ENCODE results near the gene TRMT112. TPM values are rescaled to one million over a fixed set of nuclear protein-coding genes. Genes with fewer than 3 reads are reported as not detected.

Gene TRMT112
- total RNA-seq, 2 experiments from 2014 or later = 205 to 322 TPM

DNA sequence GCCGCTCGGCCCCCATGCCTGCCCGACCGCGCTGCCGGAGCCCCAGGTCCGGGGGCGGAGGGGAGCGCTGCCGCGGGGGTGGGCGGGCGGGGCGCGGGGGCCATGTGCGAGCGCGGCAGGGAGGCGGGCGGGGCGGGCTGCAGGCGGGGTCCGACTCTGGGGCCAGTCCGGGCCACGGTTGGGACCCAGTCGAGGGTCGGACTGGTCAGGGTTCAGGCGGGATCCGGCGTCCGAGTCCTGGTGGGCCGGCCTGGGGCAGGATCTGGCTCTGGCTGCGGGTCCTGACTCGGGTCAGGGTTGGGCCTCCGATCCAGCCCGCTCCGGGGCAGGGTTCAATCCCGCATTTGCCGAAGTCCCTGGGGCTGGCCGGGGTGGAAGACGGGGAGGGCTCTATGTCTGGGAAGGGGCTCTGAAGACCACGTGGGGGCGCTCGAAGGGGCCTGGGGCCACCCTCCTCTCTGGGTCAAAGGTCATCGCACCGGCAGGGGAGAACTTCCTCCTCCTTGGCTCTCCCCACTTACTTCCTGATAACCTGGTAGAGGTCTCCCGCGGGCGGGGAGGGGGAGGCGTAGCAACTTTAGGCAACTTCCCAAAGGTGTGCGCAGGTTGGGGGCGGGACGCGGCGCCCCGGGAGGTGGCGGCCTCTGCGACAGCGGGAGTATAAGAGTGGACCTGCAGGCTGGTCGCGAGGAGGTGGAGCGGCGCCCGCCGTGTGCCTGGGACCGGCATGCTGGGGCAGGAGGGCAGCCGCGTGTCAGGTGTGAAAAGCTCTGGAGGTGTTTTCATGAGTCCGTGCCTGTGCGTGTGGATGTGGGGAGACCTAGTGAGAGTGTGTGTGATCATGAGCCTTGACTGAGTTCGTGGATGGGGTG is 11.4 kb downstream of the TRMT112 start:
- peak overlapping the region; percentile 78 for H3K4me2 ChIP-seq (ENCODE audit: low read length)
- peaks cover 31% of the 10 kb centered on the region for H3K36me3 ChIP-seq (ENCODE audit: insufficient read depth, low read length)
- H4K20me1 ChIP-seq (ENCODE audit: insufficient read depth, low read length) = no peaks in the 10 kb centered on the region
- peak overlapping the region; percentile 30; the same call in 1 of the 2 replicates for H2AFZ ChIP-seq (ENCODE audit: low read length)
- peak overlapping the region; percentile 88 for H3K4me3 ChIP-seq (ENCODE audit: low read depth, low read length, poor library complexity, severe bottlenecking)
- POLR2A ChIA-PET = no interaction called here
- intact Hi-C loops (cut with micrococcal nuclease; ENCODE audit: unreplicated experiment) = loop anchor here (1.0 to 10.0 kb wide), 4 partner anchors 11 to 331 kb away; partner anchors contain the start of genes CCDC88B, COX8A, FKBP2 and TRMT112
- H3K9me2 ChIP-seq (ENCODE audit: insufficient read depth, low read length) = no peaks in the 10 kb centered on the region
- peak; percentile 84 for DNase-seq (ENCODE audit: low spot score)
- no peak for TF ChIP-seq EZH2phosphoT487 (IDR thresholded peaks at IDR 0.05; ENCODE audit: borderline replicate concordance, low read depth, low read length)
- TF ChIP-seq, protein P1, sequence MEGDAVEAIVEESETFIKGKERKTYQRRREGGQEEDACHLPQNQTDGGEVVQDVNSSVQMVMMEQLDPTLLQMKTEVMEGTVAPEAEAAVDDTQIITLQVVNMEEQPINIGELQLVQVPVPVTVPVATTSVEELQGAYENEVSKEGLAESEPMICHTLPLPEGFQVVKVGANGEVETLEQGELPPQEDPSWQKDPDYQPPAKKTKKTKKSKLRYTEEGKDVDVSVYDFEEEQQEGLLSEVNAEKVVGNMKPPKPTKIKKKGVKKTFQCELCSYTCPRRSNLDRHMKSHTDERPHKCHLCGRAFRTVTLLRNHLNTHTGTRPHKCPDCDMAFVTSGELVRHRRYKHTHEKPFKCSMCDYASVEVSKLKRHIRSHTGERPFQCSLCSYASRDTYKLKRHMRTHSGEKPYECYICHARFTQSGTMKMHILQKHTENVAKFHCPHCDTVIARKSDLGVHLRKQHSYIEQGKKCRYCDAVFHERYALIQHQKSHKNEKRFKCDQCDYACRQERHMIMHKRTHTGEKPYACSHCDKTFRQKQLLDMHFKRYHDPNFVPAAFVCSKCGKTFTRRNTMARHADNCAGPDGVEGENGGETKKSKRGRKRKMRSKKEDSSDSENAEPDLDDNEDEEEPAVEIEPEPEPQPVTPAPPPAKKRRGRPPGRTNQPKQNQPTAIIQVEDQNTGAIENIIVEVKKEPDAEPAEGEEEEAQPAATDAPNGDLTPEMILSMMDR (conservative IDR thresholded peaks at IDR 0.05; ENCODE audit: low read length) = peak; percentile 80
- H3K9me3 ChIP-seq (ENCODE audit: low read length) = no peaks in the 10 kb centered on the region
- peak overlapping the region; percentile 55 for H3K27ac ChIP-seq (ENCODE audit: low read depth, low read length, poor library complexity, severe bottlenecking)
- CTCF ChIA-PET (ENCODE audit: unreplicated experiment) = interaction anchor here (2.1 kb wide), 1 partner anchor 12 kb away, joined by 12 read pairs; the partner anchor contains the start of gene PRDX5
- peaks cover 25% of the 10 kb centered on the region for H3K79me2 ChIP-seq (ENCODE audit: insufficient read depth, low read depth, low read length)
- BruUV-seq (replicated peaks) = no TSS peak
- peaks cover 23% of the 10 kb centered on the region for H3K4me1 ChIP-seq (ENCODE audit: insufficient read depth, low read length, poor library complexity, severe bottlenecking)

DNA sequence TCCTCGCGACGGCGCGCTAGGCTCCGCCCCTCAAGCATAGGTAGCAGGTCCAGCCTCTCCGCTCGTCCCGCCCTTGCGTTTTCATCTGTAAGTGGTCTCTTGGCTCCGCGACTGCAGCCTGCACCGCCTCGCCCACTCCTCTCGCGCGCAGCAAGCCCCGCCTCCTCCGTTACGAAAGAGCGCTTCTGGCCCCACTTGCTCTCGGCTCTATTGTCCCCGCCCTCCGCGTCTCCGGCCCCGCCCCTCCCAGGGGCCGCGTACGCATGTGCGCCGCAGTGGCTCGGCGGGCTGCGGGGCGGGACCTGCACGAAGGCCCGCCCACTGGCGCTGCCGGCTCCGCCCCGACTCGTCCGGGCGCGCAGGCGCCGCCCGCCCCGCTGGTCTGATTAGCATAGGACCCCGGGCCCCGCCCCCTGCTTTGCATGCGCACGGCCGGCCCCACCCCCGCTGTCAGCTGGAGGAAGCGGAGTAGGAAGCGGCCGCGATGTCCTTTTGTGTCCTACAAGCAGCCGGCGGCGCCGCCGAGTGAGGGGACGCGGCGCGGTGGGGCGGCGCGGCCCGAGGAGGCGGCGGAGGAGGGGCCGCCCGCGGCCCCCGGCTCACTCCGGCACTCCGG is 12.2 kb downstream of the TRMT112 start, which contains the start of gene ESRRA:
TSS of gene ESRRA (plus strand) at position 450 of the 616 bp plus-strand sequence. CDS start 1,656 bp downstream, outside the sequence.
- ChIA-PET CTCF (ENCODE audit: unreplicated experiment) (interaction anchor here (0.6 to 2.1 kb wide), 6 partner anchors 13 to 417 kb away, joined by 3 to 14 read pairs (median 6); partner anchors contain the start of genes FERMT3 and PRDX5), POLR2A (interaction anchor here (0.6 to 2.5 kb wide), 3 partner anchors 13 to 34 kb away, joined by 3 to 11 read pairs (median 3); partner anchors contain the start of genes PRDX5 and TRMT112)
- peaks cover 25% of the 10 kb centered on the region for H3K79me2 ChIP-seq (ENCODE audit: insufficient read depth, low read depth, low read length)
- intact Hi-C loops (cut with micrococcal nuclease; ENCODE audit: unreplicated experiment) = loop anchor here (1.0 to 10.0 kb wide), 4 partner anchors 12 to 330 kb away; partner anchors contain the start of genes CCDC88B, COX8A, FKBP2 and TRMT112
- peaks cover 30% of the 10 kb centered on the region for H3K4me1 ChIP-seq (ENCODE audit: insufficient read depth, low read length, poor library complexity, severe bottlenecking)
- DNase-seq (ENCODE audit: low spot score) = peak; percentile 99
- H3K27ac ChIP-seq (ENCODE audit: low read depth, low read length, poor library complexity, severe bottlenecking) = peak within 1 kb of the TSS; percentile 96
- no peaks in the 10 kb centered on the region for H4K20me1 ChIP-seq (ENCODE audit: insufficient read depth, low read length)
- no peaks in the 10 kb centered on the region for H3K9me2 ChIP-seq (ENCODE audit: insufficient read depth, low read length)
- TF ChIP-seq EZH2phosphoT487 (IDR thresholded peaks at IDR 0.05; ENCODE audit: borderline replicate concordance, low read depth, low read length) = no peak
- peak within 1 kb of the TSS; percentile 57; the same call in 1 of the 2 replicates for H2AFZ ChIP-seq (ENCODE audit: low read length)
- H3K4me3 ChIP-seq (ENCODE audit: low read depth, low read length, poor library complexity, severe bottlenecking) = peak within 1 kb of the TSS; percentile 88
- no peaks in the 10 kb centered on the region for H3K9me3 ChIP-seq (ENCODE audit: low read length)
- no TSS peak for BruUV-seq (replicated peaks)
- H3K36me3 ChIP-seq (ENCODE audit: insufficient read depth, low read length) = peaks cover 27% of the 10 kb centered on the region
- H3K4me2 ChIP-seq (ENCODE audit: low read length) = peak within 1 kb of the TSS; percentile 95

Data from OCI-LY7 (cell line).